HG03139 (cell line): Measurements from ENCODE around the gene GABRG3.
"Not testable (repeated sequence)": the region's sequence is repeated elsewhere in the genome, so short reads cannot be mapped to it uniquely, and the experiment has no call there.

ENCODE experiments used
- ATAC-seq: cut with Tn5 transposase; IDR thresholded peaks from one replicate; pipeline ENCODE4 v1.9.1; 2021; ENCODE audit not compliant: unreplicated experiment

GABRG3 gene

DNA sequence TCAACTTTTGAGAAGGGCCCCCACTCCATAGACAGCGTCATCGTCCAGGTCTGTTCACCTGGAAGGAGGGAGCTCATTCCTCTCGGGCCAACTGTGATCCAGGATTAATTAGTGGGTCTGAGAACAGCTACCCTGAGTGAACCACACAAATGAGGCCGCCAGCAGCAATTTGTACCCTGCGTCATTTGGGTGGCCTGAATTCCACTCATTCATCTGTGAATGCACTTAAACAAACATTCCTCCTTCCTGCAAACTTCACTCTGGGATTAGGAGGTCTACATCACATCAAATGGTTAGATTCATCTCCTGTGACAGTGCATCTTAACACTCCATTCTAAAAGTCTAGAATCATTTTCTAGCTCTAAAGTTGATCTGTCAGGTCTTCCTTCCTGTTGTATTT lies 201.8 kb downstream of the GABRG3 start:
- ATAC-seq: no peak

DNA sequence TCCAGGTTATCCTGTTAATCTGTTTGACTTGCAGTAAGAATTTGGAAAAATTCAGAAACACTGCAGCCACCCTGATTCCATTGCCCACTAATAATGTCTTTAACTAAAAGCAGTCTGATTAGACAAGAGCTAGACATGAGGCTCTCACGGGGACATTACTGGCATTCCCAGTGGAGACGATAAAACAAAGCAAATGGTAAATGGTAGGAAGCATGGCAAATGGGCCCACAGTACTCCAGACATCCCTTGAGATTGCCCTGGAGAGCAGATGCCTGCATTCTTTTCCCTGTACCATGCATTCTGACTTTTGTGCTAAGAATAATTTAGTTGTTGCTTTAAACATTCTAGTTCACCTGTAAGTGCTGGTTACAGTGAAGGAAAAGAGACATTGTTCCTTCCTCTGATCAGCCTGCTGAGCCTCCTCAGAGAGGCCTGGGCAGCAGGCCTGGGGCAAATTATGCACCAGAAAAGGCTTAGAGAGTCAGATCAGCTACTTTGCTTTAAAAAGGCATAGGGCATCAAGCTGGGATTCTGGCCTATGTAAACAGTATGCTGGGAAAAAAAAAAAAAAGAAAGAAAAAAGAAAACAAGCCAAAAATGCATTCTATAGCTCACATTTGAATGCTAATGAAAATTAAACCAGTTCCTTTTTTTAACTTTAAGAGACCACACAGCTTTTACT lies 204.6 kb downstream of the GABRG3 start:
- ATAC-seq: no peak

DNA sequence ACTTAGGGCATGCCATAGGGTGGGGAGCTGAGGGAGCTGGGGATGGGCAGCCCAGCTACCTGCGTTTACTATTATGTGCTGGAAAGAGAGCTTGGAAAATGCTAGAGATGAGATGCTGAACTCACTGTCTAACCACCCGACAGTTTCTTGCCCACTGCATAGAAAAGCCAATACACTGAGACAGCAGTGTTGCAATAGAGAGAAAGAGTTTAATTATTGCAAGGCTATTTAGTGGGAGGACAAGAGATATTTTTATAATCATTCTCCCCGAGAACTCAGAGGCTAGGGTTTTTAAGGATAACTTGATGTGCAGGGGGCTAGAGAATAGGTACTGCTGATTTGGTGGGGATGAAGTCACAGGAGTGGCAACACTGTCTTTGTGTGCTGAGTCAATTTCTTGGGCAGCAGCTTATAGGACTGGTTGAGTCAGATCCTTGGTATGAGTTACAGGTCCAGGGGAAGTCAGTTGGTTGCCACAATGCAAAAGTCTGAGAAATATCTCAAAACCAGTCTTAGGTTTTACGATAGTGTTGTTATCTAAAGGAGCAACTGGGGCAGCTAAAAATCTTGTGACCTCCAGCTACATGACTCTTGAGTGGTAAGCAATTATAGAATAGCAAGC lies 205.9 kb downstream of the GABRG3 start:
- no peak for ATAC-seq

DNA sequence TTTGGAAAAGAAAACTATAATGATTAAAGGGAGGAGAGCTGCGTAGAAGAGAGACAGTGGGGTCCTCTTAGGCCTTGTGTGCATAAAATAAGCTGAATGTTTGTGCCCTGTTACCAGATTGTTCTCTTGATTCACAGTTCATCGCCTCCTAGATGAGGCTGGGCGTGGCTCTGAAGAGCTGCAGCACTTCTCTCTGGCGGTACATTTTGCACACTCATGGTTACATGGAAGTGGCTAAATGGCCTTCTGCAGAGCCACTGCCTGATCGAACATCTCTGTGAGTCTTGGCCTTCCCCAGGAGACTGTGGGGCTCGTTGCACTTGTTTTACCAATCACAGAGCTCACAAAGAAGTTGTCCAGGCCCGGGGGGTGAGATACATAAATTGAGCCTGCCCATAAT lies 208.8 kb downstream of the GABRG3 start:
- ATAC-seq: no peak

DNA sequence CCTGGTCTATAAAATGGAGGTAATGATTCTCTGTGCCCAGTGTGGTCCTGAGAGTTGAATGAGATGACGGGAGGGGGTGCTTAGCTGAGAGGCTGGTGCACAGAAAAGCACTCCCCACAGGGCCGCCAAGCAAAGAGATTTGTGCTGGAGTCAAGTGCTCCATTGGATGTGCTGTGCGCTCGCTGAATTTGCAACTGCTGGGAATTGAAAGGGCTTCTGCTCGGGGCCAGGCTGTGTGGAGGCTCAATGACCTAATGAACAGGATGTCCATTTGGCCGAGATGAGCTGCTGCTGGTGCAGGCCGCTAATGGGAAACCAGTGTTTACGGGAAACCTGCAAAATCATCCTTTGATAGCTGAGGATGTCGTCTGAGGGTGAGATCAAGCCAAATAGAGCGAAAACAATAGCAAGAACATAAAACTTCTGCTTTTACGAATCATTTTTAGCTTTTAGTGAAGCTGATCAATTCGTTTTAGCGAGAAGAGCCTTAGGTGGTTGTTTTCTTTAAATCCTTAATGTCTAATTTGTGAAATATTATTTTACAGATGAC lies 211.7 kb downstream of the GABRG3 start:
- no peak for ATAC-seq

DNA sequence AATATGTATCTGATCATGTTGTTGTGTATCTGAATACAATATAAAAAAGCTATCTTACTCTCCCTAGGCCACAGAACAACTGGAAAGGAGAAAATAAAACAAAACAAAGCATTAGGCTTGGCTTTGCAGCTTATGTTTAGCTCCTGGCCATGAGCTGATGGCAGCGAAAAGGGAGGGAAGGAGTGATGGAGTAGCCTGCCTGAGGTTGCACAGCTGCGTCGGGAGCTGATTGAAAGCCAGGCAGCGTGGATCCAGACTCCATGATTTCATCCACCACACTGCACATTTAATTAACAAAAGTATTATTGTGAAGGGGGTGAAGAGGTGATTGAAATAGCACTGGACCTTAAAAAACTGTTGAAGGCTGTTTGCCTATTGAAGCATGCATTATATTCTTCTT lies 212.2 kb downstream of the GABRG3 start:
- no peak for ATAC-seq

DNA sequence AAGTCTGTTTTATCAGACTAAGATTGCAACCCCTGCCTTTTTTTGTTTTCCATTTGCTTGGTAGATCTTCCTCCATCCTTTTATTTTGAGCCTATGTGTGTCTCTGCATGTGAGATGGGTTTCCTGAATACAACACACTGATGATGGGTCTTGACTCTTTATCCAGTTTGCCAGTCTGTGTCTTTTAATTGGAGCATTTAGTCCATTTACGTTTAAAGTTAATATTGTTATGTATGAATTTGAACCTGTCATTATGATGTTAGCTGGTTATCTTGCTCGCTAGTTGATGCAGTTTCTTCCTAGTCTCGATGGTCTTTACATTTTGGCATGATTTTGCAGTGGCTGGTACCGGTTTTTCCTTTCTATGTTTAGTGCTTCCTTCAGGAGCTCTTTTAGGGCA lies 220.5 kb downstream of the GABRG3 start:
- not testable (repeated sequence) for ATAC-seq

DNA sequence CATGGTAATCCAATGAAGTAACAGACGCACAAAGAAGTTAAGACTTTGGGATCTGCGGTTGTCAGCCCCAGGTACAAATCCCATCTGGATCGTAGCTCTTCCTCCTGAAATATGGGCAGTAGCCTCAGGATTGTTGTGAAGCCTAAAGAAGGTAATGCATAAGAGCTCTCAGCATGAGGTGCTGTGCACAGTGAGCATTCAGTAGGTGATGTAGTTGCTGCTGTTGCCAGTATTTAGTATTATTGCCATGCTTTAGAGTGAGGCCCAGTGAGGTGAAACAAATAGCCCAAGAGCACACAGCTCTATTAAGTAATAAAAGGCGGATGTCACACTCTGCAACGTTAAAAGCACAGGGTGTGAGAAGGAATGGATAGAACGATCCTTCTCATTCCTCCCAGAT lies 225.7 kb downstream of the GABRG3 start:
- ATAC-seq: no peak

DNA sequence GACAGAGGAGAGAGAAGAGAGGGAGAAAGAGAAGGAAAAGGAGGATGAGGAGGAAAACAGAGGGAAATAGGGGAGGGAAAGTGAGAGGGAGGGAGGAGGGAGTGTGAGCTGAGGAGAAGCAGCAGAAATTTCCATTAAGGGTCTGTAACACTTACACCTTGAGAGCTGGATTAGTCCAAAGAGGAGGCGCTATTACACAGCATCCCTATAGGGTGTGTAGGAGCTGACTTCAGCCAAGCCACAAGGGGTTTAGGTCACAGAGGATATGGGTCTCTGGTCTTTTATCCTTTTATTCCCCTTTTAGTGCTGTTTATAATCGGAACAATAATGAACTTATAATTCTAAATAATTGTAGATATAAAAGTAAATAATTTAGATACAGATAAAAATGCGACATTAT lies 230.4 kb downstream of the GABRG3 start:
- no peak for ATAC-seq

DNA sequence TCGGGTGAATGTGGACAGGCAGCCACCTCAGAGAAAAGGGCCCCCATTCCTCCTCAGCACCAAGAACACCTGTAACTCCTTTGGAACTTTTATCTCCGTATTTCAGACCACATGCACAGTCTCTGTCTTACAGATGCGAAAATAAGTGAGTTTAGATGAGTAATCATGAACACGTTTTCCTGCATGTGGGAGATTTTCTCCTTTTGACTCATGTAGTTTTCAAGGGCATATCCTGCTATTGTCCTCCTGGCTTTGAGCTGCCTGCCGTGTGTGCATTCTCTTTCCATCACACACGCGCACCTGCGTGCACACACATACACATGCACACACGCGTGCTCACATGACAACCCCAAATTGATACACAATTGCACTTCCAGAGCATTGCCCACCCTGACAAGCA lies 239.2 kb downstream of the GABRG3 start:
- no peak for ATAC-seq

DNA sequence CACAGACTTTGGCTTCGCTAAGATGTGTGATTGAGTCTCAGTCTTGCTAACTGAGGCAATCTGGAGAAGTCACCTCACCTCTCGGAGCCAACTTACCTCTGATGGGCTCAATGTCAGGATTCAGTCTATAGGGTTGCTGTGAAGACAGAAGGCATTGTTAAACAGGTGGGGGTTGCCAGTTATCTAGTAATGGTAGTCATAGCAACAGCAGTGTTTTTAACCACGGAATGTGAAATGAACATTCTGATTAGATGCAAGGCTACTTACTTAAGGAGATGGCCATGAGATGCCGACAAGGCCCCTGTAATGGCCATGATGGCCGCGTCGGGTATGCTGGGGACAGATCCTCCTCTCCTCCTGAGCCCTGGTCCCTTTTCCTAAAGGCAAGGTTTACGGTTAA lies 243.1 kb downstream of the GABRG3 start:
- no peak for ATAC-seq

DNA sequence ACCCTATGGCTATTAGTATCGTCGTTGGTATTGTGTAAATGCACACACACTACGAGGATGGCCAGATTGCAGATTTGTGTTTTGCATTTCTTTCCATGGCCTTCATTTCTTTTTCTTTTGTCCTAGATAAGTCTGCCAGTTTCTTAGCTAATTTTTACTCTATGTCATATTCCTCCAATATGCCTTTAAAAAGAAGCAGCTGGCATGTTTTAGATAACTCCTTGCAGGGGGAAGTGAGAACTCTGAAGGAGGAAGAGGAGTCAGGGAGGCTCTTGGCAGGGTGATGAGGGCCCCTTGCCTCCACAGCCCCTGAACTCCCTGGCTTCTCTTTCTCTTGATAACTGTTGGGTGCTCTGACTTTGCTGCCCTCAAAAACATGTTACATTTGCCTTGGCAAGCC lies 244.0 kb downstream of the GABRG3 start:
- no peak for ATAC-seq

DNA sequence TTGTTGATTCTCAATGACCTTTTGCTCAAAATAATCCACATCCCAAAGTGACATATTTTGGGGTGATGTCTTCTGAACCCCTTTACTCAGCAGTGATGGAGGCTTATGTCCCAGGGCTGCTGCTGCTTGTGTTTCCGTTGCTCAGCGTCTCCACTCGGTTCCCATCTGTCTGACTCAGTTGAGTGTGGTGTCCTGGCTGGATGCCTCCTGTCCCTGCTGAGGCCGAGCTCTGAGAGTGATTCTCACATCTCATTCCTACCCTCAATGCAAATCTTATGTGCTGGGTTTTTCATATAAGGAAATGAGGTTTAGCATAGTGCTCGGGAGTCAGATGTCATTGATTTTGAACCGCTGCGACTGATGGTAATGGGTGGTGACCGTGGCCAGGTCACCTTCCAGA lies 247.4 kb downstream of the GABRG3 start:
- no peak for ATAC-seq

DNA sequence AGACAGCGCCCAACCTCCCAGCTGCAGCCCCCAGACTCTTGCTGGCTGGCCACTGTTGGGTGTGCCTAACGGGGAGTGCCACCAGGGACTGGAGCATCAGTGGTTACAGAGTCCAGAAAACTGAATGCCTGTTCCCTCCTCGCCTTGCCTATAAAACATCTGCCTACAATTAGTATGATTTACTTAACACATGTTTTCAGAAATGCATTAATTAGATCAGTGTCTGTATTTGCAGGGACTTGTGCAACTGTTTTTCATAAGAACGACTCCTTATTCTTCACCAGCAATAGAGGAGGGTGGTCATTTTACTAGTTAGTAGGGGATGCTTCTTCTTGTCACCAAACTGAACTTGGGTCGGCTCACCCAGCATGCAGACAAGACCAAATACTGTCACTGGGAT lies 248.7 kb downstream of the GABRG3 start:
- no peak for ATAC-seq

DNA sequence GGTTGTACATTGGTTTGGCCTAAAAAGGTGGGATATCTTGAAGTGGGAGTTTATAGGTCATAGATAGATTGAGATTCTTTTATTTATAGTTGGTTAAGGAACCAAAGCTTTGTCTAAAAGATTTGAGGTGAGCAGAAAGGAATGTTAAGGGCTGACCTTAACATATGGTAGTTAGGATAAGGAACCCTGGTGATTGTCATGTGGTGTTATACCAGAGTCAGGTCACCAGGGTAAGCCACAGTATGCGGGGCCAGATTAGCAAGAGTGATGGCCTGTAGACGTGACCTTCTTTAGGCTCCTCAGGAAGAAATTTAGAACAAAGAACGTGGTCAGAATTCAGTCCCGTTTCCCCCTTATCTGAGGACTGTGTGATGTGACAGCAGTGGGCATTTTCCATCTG lies 249.2 kb downstream of the GABRG3 start:
- ATAC-seq: no peak

DNA sequence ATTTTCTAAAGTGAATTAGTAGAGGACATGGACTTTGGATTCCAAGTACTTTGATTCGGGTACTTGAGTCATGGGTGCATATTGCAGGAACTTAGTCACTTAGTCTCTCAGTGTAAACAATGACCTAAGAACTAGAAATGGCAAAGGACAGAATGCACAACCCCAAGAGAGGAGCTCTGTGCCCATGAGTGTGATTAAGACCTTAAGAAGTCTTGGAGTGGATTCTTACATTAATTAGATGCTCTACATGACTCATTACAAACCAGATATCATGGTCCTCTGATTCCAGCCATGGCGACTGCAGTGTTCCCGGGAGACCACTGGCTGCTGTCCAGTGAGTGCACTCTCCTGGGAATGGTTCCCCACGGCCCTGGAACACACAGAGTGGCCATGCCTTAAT lies 251.5 kb downstream of the GABRG3 start:
- ATAC-seq: no peak

DNA sequence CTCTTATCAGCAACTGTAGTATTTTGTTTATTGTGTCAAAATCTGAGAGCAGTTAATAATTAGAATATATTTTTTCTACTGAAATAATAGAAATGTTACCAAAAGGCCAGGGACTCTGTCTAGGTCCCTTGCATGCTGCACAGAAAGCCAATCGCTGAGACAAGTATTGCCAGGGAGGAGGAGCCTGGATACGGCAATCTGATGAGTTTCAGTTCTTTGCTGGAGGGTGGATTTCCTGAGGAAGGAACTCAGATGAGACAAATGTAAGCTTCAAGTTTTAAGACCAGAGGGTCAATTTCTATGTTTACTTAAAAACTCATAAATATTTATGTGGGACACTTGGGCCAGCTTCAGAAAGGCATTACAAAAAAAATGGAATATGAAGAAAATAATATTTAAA lies 252.2 kb downstream of the GABRG3 start:
- ATAC-seq: no peak

DNA sequence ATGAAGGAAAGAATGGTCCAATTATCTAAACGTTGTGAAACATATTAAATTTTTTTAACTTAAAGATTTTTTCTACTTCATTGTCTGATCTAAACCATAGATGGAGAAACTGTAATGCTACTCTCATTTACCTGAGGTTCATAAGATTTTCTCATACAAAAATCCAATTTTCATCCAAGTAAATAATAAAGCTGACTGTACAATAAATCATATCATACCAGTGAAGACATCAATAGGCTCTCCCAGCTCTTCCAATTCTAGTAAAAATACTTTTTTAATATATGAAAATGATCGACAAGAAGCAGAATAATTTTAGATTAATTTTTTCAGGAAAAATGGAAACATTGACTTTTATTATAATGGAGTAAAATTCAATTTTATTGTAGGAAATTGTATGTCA lies 260.8 kb downstream of the GABRG3 start:
- ATAC-seq: no peak

DNA sequence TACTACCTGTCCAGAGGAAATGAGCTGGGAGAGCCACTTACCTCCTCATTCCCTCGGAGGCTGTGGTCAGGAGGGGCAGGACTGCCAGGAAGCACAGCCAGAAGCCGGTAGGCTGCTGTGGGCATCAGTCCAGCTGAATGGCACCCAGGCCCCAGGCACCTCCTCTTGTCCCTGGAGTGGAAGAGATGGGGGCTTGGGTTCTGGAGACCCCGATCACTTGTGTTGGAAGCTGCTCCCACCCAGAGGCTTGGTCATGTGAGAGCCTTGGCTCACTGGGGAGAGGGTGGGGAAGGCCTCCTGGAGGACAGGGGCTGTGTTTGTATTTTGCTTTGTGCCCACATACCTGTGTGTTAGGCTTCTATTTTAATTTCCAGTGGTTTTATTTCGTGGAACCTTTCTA lies 261.9 kb downstream of the GABRG3 start:
- ATAC-seq: no peak

DNA sequence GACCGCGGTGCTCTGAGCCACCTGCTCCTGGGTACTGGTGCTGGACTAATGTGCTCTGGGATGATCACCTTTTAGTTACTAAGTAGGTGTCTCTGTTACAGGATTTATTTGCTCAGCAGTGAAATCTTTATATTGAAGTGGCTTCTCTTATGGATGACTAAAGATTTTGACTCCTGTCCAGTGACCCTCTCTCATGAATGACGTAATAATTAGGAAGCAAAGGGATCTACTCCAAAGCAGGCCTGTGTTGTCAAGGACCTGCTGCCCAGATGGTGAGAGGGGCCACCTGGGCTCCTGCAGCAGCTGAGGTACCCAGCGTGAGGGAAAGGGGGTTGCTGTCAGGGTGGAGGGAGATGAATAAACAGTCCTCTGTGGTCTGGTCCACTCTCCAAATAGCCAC lies 263.6 kb downstream of the GABRG3 start:
- no peak for ATAC-seq

DNA sequence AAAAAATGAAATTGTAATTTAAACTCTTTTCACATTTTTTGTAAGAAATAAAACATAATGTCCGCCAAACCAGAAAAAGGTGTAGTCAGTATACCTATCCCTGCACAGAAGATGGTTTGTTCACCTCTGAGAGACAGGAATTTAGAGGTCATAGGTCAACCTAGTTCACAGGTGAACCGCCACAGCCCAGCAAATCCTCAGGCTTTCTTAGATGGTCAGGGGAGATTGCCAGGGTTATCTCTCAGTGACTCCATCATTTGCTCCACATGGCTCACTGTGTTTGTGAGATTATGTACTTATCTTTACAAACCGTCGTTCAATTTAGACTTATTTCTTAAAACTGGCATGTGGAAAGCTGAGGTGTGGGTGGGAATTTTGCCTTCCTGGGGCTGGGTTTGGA lies 264.2 kb downstream of the GABRG3 start:
- no peak for ATAC-seq

DNA sequence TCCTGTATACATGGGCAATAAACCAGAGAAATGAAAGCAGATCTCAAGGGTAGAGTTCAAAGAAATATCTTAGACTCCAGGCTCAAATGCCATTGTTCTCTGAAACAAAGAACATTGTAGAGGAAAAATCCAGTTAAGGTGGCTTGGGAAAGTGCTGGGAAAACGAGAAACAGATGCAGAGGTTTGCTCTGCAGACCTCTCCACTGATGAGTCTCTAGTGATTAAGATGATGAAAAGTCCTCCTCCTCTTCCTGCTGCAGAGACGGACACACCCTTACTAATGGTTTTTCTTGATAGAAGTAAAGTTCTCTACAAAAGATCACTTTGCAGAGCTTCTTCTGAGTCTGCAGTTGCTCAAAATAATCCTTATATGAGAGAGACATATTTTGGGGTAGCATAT lies 264.7 kb downstream of the GABRG3 start:
- no peak for ATAC-seq
